Liver (tissue), 3 donors: Measurements from ENCODE around the gene EIF2AK2.

Experiments
- CTCF ChIP-seq: fragments of 150-350 bp; IDR thresholded peaks from 2 replicates; pipeline ENCODE4 v1.5.1; 2017; ENCODE audit warnings: improper control_type of control experiment, low read depth, low read length; ENCODE audit not compliant: missing input control
- RAD21 ChIP-seq, 2 donors: IDR thresholded peaks; 2 replicates each; pipeline ENCODE4 v1.6.1; 2016; ENCODE audit warnings: antibody characterized with exemption in 2 of 2, mild to moderate bottlenecking in 2 of 2
- REST ChIP-seq: IDR thresholded peaks from 2 replicates; pipeline ENCODE4 v1.6.1; 2016; ENCODE audit warnings: antibody characterized with exemption, mild to moderate bottlenecking
- donor health status: healthy.
- donor health status: healthy.

GRCh38 chr2:37188570-37188969 lies 31.8 kb upstream of the EIF2AK2 start, which contains the start of gene SULT6B1:
- TF ChIP-seq CTCF (no peak), RAD21 (IDR thresholded peaks at IDR 0.05) (no peak), REST (no peak)
